Fibroblast of the aortic adventitia (primary cell): ENCODE measurements around the gene CFL1. TPM values are rescaled to one million over a fixed set of nuclear protein-coding genes. Genes with fewer than 3 reads are reported as not detected.

Experiments used
- DNase-seq: peaks from one replicate; pipeline ENCODE4 v3.0.0-alpha.2; 2010; ENCODE audit warnings: low read depth
- H3K4me3 ChIP-seq: 2 replicates; pipeline ENCODE4 v1.5.1; 2011; ENCODE audit warnings: low read depth, mild to moderate bottlenecking, control low read depth, low read length, moderate library complexity
- total RNA-seq: library from RNA; depleted of rRNA; stranded (reverse); fragments of >200 nt; gene quantifications from 2 replicates; pipeline ENCODE4 v1.2.3, GENCODE V29; 2012; ENCODE audit warnings: low replicate concordance
- TF ChIP-seq, protein P1 (sequence below): IDR thresholded peaks from 2 replicates; pipeline ENCODE4 v1.5.1; 2011; ENCODE audit warnings: mild to moderate bottlenecking, low read length, control low read depth, inconsistent platforms; ENCODE audit not compliant: insufficient read depth

Gene CFL1
- total RNA-seq, 1 donor, result 713 TPM

DNA sequence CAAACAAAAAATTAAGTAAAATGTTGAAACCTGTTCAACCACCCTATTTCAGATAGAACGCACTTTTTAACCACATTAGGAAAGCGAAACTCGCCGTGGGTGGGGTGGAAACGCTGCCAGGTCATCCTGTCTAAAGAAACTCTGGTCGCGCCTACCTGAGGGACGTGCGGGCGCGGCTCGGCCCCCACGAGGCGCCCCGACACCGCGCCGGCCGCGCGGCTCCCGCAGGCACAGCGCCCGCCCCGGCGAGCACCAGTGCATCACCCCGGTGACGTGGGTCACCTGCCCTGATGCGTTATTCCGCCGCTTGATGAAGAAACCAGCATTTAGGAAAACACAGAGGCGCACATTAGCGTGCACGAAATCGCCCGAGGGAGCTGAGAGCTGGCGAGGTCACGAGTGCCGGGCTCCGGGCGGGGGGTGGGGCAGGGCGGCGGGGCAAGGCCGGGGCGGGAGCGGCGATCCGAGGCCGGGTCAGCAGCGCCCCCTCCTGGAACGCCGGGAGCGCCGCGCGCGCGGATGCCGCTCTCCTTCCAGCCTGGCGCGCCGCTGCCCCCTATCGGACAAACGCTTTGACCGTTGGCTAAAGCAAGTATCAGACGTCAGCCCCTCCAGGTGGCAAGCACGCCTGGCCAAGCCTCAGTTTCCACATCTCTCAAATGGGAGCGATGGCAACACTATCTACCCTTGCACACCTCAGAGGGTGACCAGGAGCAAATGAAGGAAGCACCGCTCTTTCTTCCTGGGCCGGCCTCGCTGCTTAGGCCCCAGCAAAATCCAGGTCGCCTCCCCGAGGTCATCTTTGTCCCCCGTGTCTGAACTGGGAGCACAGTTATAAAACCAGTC is 39.9 kb downstream of the CFL1 start:
- TF ChIP-seq, protein P1, sequence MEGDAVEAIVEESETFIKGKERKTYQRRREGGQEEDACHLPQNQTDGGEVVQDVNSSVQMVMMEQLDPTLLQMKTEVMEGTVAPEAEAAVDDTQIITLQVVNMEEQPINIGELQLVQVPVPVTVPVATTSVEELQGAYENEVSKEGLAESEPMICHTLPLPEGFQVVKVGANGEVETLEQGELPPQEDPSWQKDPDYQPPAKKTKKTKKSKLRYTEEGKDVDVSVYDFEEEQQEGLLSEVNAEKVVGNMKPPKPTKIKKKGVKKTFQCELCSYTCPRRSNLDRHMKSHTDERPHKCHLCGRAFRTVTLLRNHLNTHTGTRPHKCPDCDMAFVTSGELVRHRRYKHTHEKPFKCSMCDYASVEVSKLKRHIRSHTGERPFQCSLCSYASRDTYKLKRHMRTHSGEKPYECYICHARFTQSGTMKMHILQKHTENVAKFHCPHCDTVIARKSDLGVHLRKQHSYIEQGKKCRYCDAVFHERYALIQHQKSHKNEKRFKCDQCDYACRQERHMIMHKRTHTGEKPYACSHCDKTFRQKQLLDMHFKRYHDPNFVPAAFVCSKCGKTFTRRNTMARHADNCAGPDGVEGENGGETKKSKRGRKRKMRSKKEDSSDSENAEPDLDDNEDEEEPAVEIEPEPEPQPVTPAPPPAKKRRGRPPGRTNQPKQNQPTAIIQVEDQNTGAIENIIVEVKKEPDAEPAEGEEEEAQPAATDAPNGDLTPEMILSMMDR, result peak; percentile 91
- H3K4me3 ChIP-seq, result peak overlapping the region; percentile 81
- DNase-seq, result peak; percentile 85

GRCh38 chr11:65817312-65817834 is 40.6 kb downstream of the CFL1 start:
- TF ChIP-seq, protein P1, result no peak
- peak; percentile 27 for DNase-seq
- peak overlapping the region; percentile 81 for H3K4me3 ChIP-seq

GRCh38 chr11:65816696-65817095 is 41.3 kb downstream of the CFL1 start:
- TF ChIP-seq, protein P1, result no peak
- no peak overlapping the region for H3K4me3 ChIP-seq
- DNase-seq, result no peak

DNA sequence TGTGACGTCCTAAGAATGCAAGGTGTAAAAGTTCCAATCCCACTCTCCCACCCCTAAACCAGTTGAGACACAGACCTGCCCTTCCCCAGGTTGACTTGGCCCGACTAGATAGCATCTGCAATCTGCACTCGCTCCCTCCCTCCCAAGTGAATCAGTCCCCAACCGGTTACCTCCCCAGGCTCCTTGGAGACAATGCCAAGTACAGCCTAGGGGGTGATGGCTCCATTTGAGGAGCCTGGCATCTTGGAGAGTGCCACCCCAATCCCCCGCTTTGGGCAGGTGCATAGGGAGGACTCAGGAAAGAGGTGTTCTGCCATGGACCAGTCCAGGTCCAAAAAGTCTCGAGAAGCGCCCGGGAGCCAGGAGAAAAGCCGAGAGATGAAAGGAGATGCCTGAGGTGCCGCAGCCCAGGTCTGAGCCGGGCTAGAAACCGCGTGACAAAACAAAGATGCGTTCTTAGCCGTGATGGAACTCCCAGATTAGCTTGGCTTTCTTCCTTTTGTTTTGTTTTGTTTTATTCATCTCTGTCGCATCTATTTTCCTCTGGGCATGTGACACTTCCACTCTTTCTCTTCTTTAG is 42.9 kb downstream of the CFL1 start:
- TF ChIP-seq, protein P1, result no peak
- no peak for DNase-seq
- H3K4me3 ChIP-seq, result no peak overlapping the region

DNA sequence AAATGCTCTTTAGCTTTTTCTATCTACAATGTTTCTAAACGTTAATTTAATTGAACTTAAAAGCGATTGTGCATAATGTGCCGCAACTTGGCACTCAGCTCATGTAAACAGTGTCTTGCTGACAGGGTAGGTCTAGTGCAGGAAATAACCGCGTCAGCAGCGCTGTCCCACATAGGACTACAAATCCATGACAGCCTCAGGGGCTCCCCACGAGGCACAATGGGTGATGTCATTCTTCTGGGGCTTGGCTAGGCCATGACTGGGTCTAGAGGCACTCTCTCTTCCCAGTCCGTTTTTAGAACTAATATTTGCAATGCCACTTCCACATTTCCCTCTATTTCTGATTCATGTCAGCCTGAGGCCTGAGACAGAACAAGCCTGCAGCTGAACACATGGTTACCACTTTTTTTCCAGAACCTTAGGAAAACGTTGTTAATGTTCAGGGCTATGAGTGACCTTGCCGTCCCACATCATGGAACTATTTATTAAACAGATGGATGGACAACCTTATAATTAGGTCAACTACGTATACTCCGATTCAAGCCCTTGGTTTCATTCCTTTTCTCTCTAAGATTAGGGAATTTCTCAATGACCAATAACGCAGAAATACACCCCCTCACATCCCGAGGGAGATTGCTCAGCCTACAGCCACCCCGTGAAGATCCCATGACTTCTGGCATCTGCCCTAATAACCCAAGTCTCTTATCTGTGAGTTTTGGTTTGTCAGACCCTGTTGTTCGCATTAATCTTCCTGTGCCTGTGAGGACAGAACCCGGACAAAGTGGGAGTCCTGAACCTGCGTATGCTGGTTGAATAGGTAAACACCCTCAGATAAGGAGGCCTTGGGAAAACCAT is 43.6 kb downstream of the CFL1 start:
- no peak overlapping the region for H3K4me3 ChIP-seq
- DNase-seq, result peak; percentile 39
- TF ChIP-seq, protein P1, result no peak

GRCh38 chr11:65811764-65812475 is 46.1 kb downstream of the CFL1 start:
- TF ChIP-seq, protein P1, result no peak
- DNase-seq, result no peak
- no peak overlapping the region for H3K4me3 ChIP-seq
